Liver (tissue), 9 donors: Measurements from ENCODE around the gene IQSEC1. TPM values are rescaled to one million over a fixed set of nuclear protein-coding genes. Genes with fewer than 3 reads are reported as not detected.

Experiments
- DNase-seq: peaks from one replicate; pipeline ENCODE4 v3.0.0-alpha.2; 2017; ENCODE audit warnings: low spot score
- H3K27ac ChIP-seq, 2 donors: one replicate each; pipeline ENCODE4 v1.7.0; 2013; ENCODE audit warnings: inconsistent platforms in 2 of 2, low read length in 2 of 2, control low read depth in 1 of 2, low read depth in 1 of 2, mild to moderate bottlenecking in 1 of 2
- H3K27me3 ChIP-seq, 4 donors: one replicate each; pipeline versions ENCODE4 v1.6.1 to v1.7.0; 2013; ENCODE audit warnings: low read length in 3 of 4, inconsistent platforms in 1 of 4, mild to moderate bottlenecking in 1 of 4, moderate library complexity in 1 of 4; ENCODE audit not compliant: control insufficient read depth in 4 of 4, insufficient read depth in 4 of 4
- H3K36me3 ChIP-seq, 4 donors: one replicate each; pipeline versions ENCODE4 v1.6.1 to v1.7.0; 2013; ENCODE audit warnings: low read length in 3 of 4, mild to moderate bottlenecking in 3 of 4, low read depth in 1 of 4, moderate library complexity in 1 of 4; ENCODE audit not compliant: control insufficient read depth in 4 of 4, insufficient read depth in 3 of 4
- H3K4me1 ChIP-seq, 4 donors: one replicate each; pipeline versions ENCODE4 v1.6.1 to v1.7.0; 2013; ENCODE audit warnings: low read length in 3 of 4, mild to moderate bottlenecking in 3 of 4, moderate library complexity in 1 of 4; ENCODE audit not compliant: control insufficient read depth in 4 of 4, insufficient read depth in 4 of 4
- H3K4me3 ChIP-seq, 3 donors: one replicate each; pipeline versions ENCODE4 v1.6.1 to v1.7.0; 2013; ENCODE audit warnings: low read length in 3 of 3, control low read depth in 1 of 3, low read depth in 1 of 3, mild to moderate bottlenecking in 1 of 3
- H3K9ac ChIP-seq, 2 donors: one replicate each; pipeline ENCODE4 v1.7.0; 2013; ENCODE audit warnings: low read length in 2 of 2, mild to moderate bottlenecking in 2 of 2, moderate library complexity in 2 of 2, control low read depth in 1 of 2, low read depth in 1 of 2
- H3K9me3 ChIP-seq, 4 donors: one replicate each; pipeline versions ENCODE4 v1.6.1 to v1.7.0; 2013; ENCODE audit warnings: low read length in 3 of 4; ENCODE audit not compliant: control insufficient read depth in 4 of 4
- EGR1 ChIP-seq, 2 donors: IDR thresholded peaks; 2 replicates each; pipeline ENCODE4 v1.6.1; 2016 to 2018; ENCODE audit warnings: antibody characterized with exemption in 2 of 2, low read depth in 2 of 2
- FOXA1 ChIP-seq: IDR thresholded peaks from 2 replicates; pipeline ENCODE4 v1.6.1; 2016; ENCODE audit warnings: antibody characterized with exemption
- FOXA2 ChIP-seq: IDR thresholded peaks from 2 replicates; pipeline ENCODE4 v1.6.1; 2016; ENCODE audit warnings: antibody characterized with exemption
- GABPA ChIP-seq, 2 donors: IDR thresholded peaks in 1 of 2; conservative IDR thresholded peaks in 1 of 2; 2 replicates each; pipeline ENCODE4 v1.6.1; 2016; ENCODE audit warnings: antibody characterized with exemption in 2 of 2, mild to moderate bottlenecking in 1 of 2, moderate library complexity in 1 of 2
- HNF4A ChIP-seq, 2 donors: conservative IDR thresholded peaks; 2 replicates each; pipeline ENCODE4 v1.6.1; 2016; ENCODE audit warnings: antibody characterized with exemption in 2 of 2, mild to moderate bottlenecking in 2 of 2
- HNF4G ChIP-seq: IDR thresholded peaks from 2 replicates; pipeline ENCODE4 v1.6.1; 2016; ENCODE audit warnings: antibody characterized with exemption
- JUND ChIP-seq, 2 donors: IDR thresholded peaks; 2 replicates each; pipeline ENCODE4 v1.6.1; 2016; ENCODE audit warnings: antibody characterized with exemption in 2 of 2
- NR2F2 ChIP-seq: IDR thresholded peaks from 2 replicates; pipeline ENCODE4 v1.6.1; 2016; ENCODE audit warnings: antibody characterized with exemption
- RAD21 ChIP-seq, 2 donors: IDR thresholded peaks; 2 replicates each; pipeline ENCODE4 v1.6.1; 2016; ENCODE audit warnings: antibody characterized with exemption in 2 of 2, mild to moderate bottlenecking in 2 of 2
- RXRA ChIP-seq, 2 donors: IDR thresholded peaks; 2 replicates each; pipeline ENCODE4 v1.6.1; 2017 to 2018; ENCODE audit warnings: antibody characterized with exemption in 2 of 2, mild to moderate bottlenecking in 1 of 2
- SP1 ChIP-seq: IDR thresholded peaks from 2 replicates; pipeline ENCODE4 v1.6.1; 2018; ENCODE audit warnings: antibody characterized with exemption, mild to moderate bottlenecking
- TAF1 ChIP-seq: conservative IDR thresholded peaks from 2 replicates; pipeline ENCODE4 v1.6.1; 2016; ENCODE audit warnings: antibody characterized with exemption, mild to moderate bottlenecking
- YY1 ChIP-seq: IDR thresholded peaks from 2 replicates; pipeline ENCODE4 v1.6.1; 2016; ENCODE audit warnings: antibody characterized with exemption, mild to moderate bottlenecking
- WGBS: extraction: QIAGEN DNeasy Blood & Tissue Kit; methylation state at CpG from one replicate; pipeline ENCODE4 v1.1.7; 2013; 5-methylcytosine and 5-hydroxymethylcytosine counted together
- polyA plus RNA-seq, 2 donors: library from polyadenylated mRNA; stranded (reverse) in 1 of 2; unstranded in 1 of 2; fragments of 200-250 nt in 1 of 2; fragments of >200 nt in 1 of 2; fragmentation: Nextera tagmentation in 1 of 2; extraction: Ambion mirVana in 1 of 2; gene quantifications; one replicate each; pipeline versions ENCODE4 v1.2.1 to v1.2.3, GENCODE V29; 2013 to 2015
- total RNA-seq, 2 donors: library from RNA; depleted of rRNA; stranded (reverse); fragments of >200 nt; gene quantifications; one replicate each; pipeline ENCODE4 v1.2.3, GENCODE V29; 2014
- TF ChIP-seq, protein P1 (sequence below): fragments of 150-350 bp; IDR thresholded peaks from 2 replicates; pipeline ENCODE4 v1.5.1; 2017; ENCODE audit warnings: improper control_type of control experiment, low read depth, low read length; ENCODE audit not compliant: missing input control
- TF ChIP-seq, protein P2 (sequence below): IDR thresholded peaks from 2 replicates; pipeline ENCODE4 v1.6.1; 2016; ENCODE audit warnings: antibody characterized with exemption
- TF ChIP-seq, protein P3 (sequence below): IDR thresholded peaks from 2 replicates; pipeline ENCODE4 v1.6.1; 2016; ENCODE audit warnings: antibody characterized with exemption
- TF ChIP-seq, protein P4 (sequence below): IDR thresholded peaks from 2 replicates; pipeline ENCODE4 v1.6.1; 2016; ENCODE audit warnings: antibody characterized with exemption, mild to moderate bottlenecking
- TF ChIP-seq, protein P5 (sequence below): IDR thresholded peaks from 2 replicates; pipeline ENCODE4 v1.6.1; 2016; ENCODE audit warnings: antibody characterized with exemption
- donor health status: healthy.
- donor health status: healthy.
- donor health status: healthy.
- donor health status: healthy.
- donor health status: healthy.

Gene IQSEC1
- total and polyA plus RNA-seq, 4 donors: 12.7 to 56.0 (median 36.2) TPM

DNA sequence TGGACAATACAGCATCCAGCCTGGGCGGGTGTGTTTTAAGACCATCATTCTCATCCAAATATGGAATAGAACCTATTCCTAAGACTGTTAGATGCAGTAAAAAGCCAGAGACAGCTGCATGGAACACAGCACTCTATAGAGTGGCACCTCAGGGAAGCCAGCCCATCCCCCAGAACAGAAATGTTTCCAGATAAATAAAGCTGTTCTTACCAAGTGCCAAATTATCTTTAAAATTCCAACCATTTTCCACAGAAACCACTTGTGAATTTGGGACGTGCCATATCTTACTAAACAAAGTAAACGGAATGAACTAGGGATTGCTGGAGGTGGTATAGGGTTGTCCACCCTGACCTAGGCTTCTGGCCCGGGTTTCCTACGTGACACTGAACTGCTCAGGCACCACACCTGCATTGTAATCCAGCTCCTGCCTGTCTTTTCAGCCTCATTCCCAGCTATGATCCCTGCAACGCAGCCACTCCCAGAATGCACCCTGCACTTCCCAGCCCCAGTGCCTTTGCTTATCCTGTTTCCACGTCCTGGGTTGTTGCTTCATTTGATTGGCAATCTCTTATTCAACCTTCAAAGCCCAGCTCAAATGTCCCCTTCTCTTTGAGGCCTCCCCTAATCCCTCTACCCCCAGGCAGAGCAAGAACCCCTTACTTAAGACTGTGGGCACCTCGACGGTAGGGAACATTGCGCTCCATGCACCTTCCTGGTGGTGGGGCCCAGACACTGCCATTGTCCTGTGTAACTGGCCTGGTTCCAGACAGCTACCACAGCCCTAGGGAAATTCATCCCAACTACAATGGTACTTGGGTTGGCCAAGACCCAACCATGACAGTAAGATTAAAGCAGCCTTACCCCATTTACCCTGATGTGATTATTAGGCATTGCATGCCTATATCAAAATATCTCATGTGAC is 100.2 kb downstream of the IQSEC1 start:
- WGBS: 94% methylated on average over 10 of the region's 10 CpGs
- TF ChIP-seq YY1 (no peak), TAF1 (no peak), HNF4G (no peak), GABPA (IDR thresholded peaks at IDR 0.05 in 1 of 2, conservative IDR thresholded peaks at IDR 0.05 in 1 of 2) (no peak), NR2F2 (no peak), JUND (IDR thresholded peaks at IDR 0.05) (no peak), FOXA1 (no peak), EGR1 (IDR thresholded peaks at IDR 0.05; ENCODE audit: low read depth in 2 of 2) (no peak), RXRA (IDR thresholded peaks at IDR 0.05) (no peak), SP1 (no peak), HNF4A (conservative IDR thresholded peaks at IDR 0.05) (no peak), FOXA2 (no peak), RAD21 (IDR thresholded peaks at IDR 0.05) (no peak)
- TF ChIP-seq, protein P1, sequence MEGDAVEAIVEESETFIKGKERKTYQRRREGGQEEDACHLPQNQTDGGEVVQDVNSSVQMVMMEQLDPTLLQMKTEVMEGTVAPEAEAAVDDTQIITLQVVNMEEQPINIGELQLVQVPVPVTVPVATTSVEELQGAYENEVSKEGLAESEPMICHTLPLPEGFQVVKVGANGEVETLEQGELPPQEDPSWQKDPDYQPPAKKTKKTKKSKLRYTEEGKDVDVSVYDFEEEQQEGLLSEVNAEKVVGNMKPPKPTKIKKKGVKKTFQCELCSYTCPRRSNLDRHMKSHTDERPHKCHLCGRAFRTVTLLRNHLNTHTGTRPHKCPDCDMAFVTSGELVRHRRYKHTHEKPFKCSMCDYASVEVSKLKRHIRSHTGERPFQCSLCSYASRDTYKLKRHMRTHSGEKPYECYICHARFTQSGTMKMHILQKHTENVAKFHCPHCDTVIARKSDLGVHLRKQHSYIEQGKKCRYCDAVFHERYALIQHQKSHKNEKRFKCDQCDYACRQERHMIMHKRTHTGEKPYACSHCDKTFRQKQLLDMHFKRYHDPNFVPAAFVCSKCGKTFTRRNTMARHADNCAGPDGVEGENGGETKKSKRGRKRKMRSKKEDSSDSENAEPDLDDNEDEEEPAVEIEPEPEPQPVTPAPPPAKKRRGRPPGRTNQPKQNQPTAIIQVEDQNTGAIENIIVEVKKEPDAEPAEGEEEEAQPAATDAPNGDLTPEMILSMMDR: no peak
- TF ChIP-seq, protein P2, sequence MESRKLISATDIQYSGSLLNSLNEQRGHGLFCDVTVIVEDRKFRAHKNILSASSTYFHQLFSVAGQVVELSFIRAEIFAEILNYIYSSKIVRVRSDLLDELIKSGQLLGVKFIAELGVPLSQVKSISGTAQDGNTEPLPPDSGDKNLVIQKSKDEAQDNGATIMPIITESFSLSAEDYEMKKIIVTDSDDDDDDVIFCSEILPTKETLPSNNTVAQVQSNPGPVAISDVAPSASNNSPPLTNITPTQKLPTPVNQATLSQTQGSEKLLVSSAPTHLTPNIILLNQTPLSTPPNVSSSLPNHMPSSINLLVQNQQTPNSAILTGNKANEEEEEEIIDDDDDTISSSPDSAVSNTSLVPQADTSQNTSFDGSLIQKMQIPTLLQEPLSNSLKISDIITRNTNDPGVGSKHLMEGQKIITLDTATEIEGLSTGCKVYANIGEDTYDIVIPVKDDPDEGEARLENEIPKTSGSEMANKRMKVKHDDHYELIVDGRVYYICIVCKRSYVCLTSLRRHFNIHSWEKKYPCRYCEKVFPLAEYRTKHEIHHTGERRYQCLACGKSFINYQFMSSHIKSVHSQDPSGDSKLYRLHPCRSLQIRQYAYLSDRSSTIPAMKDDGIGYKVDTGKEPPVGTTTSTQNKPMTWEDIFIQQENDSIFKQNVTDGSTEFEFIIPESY: no peak
- TF ChIP-seq, protein P3, sequence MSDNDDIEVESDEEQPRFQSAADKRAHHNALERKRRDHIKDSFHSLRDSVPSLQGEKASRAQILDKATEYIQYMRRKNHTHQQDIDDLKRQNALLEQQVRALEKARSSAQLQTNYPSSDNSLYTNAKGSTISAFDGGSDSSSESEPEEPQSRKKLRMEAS: no peak
- TF ChIP-seq, protein P4, sequence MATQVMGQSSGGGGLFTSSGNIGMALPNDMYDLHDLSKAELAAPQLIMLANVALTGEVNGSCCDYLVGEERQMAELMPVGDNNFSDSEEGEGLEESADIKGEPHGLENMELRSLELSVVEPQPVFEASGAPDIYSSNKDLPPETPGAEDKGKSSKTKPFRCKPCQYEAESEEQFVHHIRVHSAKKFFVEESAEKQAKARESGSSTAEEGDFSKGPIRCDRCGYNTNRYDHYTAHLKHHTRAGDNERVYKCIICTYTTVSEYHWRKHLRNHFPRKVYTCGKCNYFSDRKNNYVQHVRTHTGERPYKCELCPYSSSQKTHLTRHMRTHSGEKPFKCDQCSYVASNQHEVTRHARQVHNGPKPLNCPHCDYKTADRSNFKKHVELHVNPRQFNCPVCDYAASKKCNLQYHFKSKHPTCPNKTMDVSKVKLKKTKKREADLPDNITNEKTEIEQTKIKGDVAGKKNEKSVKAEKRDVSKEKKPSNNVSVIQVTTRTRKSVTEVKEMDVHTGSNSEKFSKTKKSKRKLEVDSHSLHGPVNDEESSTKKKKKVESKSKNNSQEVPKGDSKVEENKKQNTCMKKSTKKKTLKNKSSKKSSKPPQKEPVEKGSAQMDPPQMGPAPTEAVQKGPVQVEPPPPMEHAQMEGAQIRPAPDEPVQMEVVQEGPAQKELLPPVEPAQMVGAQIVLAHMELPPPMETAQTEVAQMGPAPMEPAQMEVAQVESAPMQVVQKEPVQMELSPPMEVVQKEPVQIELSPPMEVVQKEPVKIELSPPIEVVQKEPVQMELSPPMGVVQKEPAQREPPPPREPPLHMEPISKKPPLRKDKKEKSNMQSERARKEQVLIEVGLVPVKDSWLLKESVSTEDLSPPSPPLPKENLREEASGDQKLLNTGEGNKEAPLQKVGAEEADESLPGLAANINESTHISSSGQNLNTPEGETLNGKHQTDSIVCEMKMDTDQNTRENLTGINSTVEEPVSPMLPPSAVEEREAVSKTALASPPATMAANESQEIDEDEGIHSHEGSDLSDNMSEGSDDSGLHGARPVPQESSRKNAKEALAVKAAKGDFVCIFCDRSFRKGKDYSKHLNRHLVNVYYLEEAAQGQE: no peak
- TF ChIP-seq, protein P5, sequence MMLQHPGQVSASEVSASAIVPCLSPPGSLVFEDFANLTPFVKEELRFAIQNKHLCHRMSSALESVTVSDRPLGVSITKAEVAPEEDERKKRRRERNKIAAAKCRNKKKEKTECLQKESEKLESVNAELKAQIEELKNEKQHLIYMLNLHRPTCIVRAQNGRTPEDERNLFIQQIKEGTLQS: no peak
- DNase-seq: no peak
- H3K36me3 ChIP-seq: no peaks in the 10 kb centered on the region
- H3K4me1 ChIP-seq: peaks cover 4 to 20% (median 16%) of the 10 kb centered on the region in 4 donors
- no peak overlapping the region for H3K4me3 ChIP-seq
- H3K27me3 ChIP-seq: no peaks in the 10 kb centered on the region
- no peak overlapping the region for H3K9ac ChIP-seq
- no peaks in the 10 kb centered on the region for H3K9me3 ChIP-seq
- H3K27ac ChIP-seq: no peak overlapping the region
